ENCODE data around the gene GJC3.
"Not testable (repeated sequence)": the region's sequence is repeated elsewhere in the genome, so short reads cannot be mapped to it uniquely, and the experiment has no call there.

Gene GJC3, protein sequence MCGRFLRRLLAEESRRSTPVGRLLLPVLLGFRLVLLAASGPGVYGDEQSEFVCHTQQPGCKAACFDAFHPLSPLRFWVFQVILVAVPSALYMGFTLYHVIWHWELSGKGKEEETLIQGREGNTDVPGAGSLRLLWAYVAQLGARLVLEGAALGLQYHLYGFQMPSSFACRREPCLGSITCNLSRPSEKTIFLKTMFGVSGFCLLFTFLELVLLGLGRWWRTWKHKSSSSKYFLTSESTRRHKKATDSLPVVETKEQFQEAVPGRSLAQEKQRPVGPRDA

DNA sequence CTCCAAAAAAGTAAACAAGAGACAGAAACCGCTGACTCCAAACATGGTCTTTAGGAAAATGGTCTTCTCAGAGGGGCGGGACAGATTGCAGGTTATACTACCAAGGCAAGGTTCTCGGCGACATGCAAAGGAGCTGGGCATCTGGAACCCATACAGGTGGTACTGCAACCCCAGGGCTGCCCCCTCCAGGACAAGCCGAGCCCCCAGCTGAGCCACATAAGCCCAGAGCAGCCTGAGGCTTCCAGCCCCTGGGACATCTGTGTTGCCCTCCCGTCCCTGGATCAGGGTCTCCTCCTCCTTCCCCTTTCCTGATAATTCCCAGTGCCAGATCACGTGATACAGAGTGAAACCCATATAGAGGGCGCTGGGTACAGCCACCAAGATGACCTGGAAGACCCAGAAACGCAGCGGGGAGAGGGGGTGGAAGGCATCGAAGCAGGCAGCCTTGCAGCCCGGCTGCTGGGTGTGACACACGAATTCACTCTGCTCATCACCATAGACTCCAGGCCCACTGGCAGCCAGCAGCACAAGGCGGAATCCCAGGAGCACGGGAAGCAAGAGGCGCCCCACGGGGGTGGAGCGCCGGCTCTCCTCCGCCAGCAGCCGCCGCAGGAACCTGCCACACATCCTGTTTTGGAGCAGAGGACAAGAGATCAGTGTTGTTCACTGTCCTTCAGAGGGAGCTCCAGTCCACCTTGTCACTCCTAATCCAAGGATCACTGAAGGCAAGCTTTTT, at the start of gene GJC3:
TSS of gene GJC3 (minus strand) at position 627 of the 736 bp plus-strand sequence. CDS start at position 627, 0 bp downstream.
- peak; percentile 76 for DNase-seq

DNA sequence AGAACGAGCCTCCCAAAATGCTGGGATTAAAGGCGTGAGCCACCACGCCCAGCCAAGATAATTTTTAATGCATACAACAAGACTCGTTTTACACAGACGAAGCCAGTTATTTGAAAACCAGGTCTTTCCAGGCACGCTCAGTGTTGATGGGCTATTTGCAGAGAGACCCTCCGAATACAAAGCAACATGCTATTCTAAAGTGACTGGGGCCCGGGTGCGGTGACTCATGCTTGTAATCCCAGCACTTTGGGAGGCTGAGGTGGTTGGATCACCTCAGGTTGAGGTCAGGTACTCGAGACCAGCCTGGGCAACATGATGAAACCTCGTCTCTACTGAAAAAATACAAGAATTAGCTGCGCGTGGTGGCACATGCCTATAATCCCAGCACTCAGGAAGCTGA, 47.2 kb upstream of the GJC3 start:
- no peak for DNase-seq

- DNase-seq, result no peak
These were observed 46.5 kb upstream of the GJC3 start, which contains the start of gene AZGP1 for GRCh38 chr7:99975782-99976521. Gene AZGP1 (minus strand): TSS chr7:99976031. CDS start chr7:99976020, 11 bp downstream.

DNA sequence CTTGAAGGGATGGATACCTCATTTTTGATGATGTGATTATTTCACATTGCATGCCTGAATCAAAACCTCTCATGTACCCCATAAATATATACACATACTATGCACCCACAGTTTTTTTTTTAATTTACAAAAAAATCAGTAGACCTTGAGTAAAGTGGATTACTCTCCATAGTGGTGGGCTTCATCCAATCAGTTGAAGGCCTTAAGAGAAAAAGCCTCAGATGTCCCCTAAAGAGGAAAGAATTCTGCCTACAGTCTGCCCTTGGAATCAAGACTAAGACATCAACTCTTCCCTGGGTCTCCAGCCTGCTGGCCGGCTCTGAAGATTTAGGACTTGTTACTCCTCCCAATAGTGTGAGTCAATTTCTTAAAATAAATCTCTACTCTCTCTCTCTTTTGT, 45.3 kb upstream of the GJC3 start:
- DNase-seq, result no peak

GRCh38 chr7:99973817-99974216, 44.4 kb upstream of the GJC3 start:
- DNase-seq, result not testable (repeated sequence)

GRCh38 chr7:99971242-99971641, 41.8 kb upstream of the GJC3 start:
- no peak for DNase-seq

GRCh38 chr7:99969813-99970212, 40.4 kb upstream of the GJC3 start:
- DNase-seq, result peak; percentile 83

DNA sequence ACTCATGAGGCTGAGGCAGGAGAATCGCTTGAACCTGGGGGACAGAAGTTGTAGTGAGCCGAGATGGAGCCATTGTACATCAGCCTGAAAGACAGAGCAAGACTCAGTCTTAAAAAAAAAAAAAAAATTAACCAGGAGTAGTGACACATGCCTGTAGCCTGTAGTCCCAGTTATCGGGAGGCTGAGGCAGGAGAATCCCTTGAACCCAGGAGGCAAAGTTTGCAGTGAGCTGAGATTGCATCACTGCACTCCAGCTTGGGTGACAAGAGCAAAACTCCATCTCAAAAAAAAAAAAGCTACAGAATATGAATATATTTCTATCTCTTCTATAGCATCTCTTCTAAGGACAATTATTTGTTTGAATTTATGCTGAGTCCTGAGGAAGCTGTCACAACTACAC, 39.9 kb upstream of the GJC3 start:
- DNase-seq, result no peak

GRCh38 chr7:99958564-99959227, 29.3 kb upstream of the GJC3 start:
- no peak for DNase-seq

- DNase-seq, result no peak
These were observed 25.8 kb upstream of the GJC3 start for GRCh38 chr7:99955247-99955646.

DNA sequence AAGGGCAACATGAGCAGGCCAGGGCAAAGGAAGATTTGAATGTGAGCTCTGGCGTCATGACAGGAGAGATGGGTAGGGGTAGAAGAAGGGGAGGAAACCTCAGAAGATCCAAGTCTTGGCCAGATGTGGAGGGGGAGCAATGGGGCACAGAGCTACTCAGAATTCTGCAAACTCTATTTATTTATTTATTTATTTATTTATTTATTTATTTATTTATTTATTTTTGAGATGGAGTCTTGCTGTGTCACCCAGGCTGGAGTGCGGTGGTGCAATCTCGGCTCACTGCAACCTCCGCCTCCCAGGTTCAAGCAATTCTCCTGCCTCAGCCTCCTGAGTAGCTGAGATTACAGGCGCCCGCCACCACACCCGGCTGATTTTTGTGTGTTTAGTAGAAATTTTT, 25.2 kb upstream of the GJC3 start:
- DNase-seq, result not testable (repeated sequence)

GRCh38 chr7:99953649-99954048, 24.2 kb upstream of the GJC3 start:
- DNase-seq, result no peak

DNA sequence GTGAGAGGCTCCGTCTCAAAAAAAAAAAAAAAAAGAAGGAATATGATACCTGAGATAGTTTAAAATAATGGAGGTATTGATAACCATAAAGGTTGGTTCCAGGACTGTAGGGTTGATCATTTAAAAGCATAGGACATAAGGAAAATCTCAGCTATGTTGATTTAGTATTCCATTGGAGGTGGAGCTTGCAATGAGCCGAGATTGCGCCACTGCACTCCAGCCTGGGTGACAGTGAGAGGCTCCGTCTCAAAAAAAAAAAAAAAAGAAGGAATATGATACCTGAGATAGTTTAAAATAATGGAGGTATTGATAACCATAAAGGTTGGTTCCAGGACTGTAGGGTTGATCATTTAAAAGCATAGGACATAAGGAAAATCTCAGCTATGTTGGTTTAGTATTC, 23.2 kb upstream of the GJC3 start:
- DNase-seq, result not testable (repeated sequence)

GRCh38 chr7:99950819-99951218, 21.4 kb upstream of the GJC3 start:
- not testable (repeated sequence) for DNase-seq

GRCh38 chr7:99949645-99950228, 20.3 kb upstream of the GJC3 start:
- no peak for DNase-seq

DNA sequence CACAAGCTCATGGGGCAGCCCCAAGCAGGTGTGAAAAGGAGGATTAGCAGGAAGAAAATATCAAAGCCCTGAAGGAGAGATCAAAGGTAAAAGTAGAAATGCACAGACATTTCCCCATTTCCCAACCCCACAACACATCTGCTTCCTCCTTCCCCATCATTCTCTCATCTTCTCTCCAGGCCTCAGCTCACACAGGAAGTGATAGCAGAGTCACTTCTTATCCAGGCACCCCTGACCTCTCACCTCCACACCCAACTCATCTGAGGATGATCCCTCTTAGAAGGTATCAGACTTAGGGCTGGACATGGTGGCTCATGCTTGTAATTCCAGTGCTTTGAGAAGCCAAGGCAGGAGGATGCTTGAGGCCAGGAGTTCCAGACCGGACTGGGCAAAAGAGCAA, 18.2 kb upstream of the GJC3 start:
- no peak for DNase-seq

GRCh38 chr7:99944497-99945070, 15.2 kb upstream of the GJC3 start:
- DNase-seq, result no peak

GRCh38 chr7:99943641-99944496, 14.4 kb upstream of the GJC3 start:
- no peak for DNase-seq

DNA sequence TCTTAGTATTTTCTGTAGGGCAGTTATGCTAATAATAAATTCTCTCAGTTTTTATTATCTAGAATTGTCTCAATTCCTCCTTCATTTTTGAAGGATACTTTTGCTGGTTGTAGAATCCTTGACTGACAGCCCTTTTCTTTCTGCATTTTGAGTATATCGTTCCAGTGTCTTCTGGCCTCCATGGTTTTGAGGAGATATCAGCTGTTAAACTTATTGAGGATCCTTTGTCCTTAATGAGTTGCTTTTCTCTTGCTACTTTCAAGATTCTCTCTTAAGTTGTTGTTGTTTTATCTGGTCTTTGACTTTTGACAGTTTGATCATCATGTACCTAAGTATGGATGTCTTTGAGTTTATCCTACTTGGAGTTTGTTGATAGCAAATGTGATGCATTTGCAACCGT, 8.9 kb upstream of the GJC3 start:
- no peak for DNase-seq

DNA sequence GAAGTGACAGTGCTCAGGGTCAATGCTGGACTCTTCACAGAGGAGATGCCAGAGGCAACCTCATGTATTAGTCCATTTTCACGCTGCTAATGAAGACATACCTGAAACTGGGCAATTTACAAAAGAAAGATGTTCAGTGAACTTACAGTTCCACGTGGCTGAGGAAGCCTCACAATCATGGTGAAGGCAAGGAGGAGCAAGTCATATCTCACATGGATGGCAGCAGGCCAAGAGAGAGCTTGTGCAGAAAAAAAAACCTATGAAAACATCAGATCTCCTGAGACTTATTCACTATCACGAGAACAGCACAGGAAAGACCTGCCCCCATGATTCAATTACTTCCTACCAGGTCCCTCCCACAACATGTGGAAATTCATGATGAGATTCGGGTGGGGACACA, 5.6 kb upstream of the GJC3 start:
- DNase-seq, result not testable (repeated sequence)

GRCh38 chr7:99930376-99930775, 956 bp upstream of the GJC3 start:
- DNase-seq, result no peak

GRCh38 chr7:99929730-99930053, 272 bp upstream of the GJC3 start:
- no peak for DNase-seq
